ENCODE measurements around the gene PML. TPM values are rescaled to one million over a fixed set of nuclear protein-coding genes. Genes with fewer than 3 reads are reported as not detected.

Gene PML
- total RNA-seq (10 to 100 TPM; 37.4 to 60.8 (median 51.7) TPM), polyA plus RNA-seq (10 to 100 TPM; 20.7 to 26.0 TPM)
- long read RNA-seq, donor 1, transcript PML-206 (8 exons, 2,199 nt): major isoform, 6 of 46 reads
- long read RNA-seq, donor 1, partial matches to known transcripts: 27 of 46 reads
- long read RNA-seq, donor 1, other reads (novel, unspliced or antisense): 6 of 46 reads
- long read RNA-seq, donor 2, partial matches to known transcripts: 0 of 4 reads
- long read RNA-seq, donor 2, other reads (novel, unspliced or antisense): 0 of 4 reads
- long read RNA-seq, donor 3, full-length matches to known transcripts: 57 of 153 reads
- long read RNA-seq, donor 3, partial matches to known transcripts: 60 of 153 reads
- long read RNA-seq, donor 3, other reads (novel, unspliced or antisense): 36 of 153 reads

- DNase-seq: peak; percentile 93 to 97 (median 95)
- TF ChIP-seq POLR2A (IDR thresholded peaks at IDR 0.05): no peak
- no peak for TF ChIP-seq CTCF (IDR thresholded peaks at IDR 0.05)
- 0 to 1% (median 1%) methylated on average over 27 of the region's 27 CpGs for WGBS, 3 donors
- peaks cover 13% of the 10 kb centered on the region for H3K4me1 ChIP-seq (ENCODE audit: insufficient read depth)
- no peaks in the 10 kb centered on the region for H3K9me3 ChIP-seq
- H3K36me3 ChIP-seq: no peaks in the 10 kb centered on the region
- H3K27ac ChIP-seq: peak within 1 kb of the TSS; percentile 44 to 79
- intact Hi-C loops (cut with DNase I): no loop called here
- no peaks in the 10 kb centered on the region for H3K27me3 ChIP-seq
- peak within 1 kb of the TSS; percentile 93 for H3K4me3 ChIP-seq
Observed at GRCh38 chr15:73994413-73994883, at the start of gene PML. Gene PML, plus strand, starts transcription at chr15:73994716. Its CDS starts 97 bp downstream, at chr15:73994813.

GRCh38 chr15:73945130-73945508 is 49.4 kb upstream of the PML start:
- no peak overlapping the region for H3K4me3 ChIP-seq
- 67 to 74% (median 70%) methylated on average over 4 of the region's 4 CpGs for WGBS, 3 donors
- H3K27ac ChIP-seq: no peak overlapping the region

GRCh38 chr15:73946046-73946721 is 48.3 kb upstream of the PML start:
- H3K27me3 ChIP-seq: no peaks in the 10 kb centered on the region
- no peak for TF ChIP-seq POLR2A (IDR thresholded peaks at IDR 0.05)
- TF ChIP-seq EP300 (IDR thresholded peaks at IDR 0.05): no peak
- peak in 1 of 5 donors; percentile 30 for DNase-seq
- H3K36me3 ChIP-seq: no peaks in the 10 kb centered on the region
- 91 to 94% (median 92%) methylated on average over 17 of the region's 17 CpGs for WGBS, 3 donors
- no peak overlapping the region for H3K4me3 ChIP-seq
- intact Hi-C loops (cut with DNase I): no loop called here
- H3K27ac ChIP-seq: no peak overlapping the region
- peaks cover 4% of the 10 kb centered on the region for H3K4me1 ChIP-seq (ENCODE audit: insufficient read depth)
- H3K9me3 ChIP-seq: no peaks in the 10 kb centered on the region

More at GRCh38 chr15:73945130-73945508, 49.4 kb upstream of the PML start:
- H3K4me1 ChIP-seq (ENCODE audit: insufficient read depth): peaks cover 4% of the 10 kb centered on the region
- H3K36me3 ChIP-seq: no peaks in the 10 kb centered on the region
- intact Hi-C loops (cut with DNase I): no loop called here
- TF ChIP-seq CTCF (IDR thresholded peaks at IDR 0.05): no peak
- no peak for TF ChIP-seq EP300 (IDR thresholded peaks at IDR 0.05)
- no peak for TF ChIP-seq POLR2A (IDR thresholded peaks at IDR 0.05)
- no peaks in the 10 kb centered on the region for H3K27me3 ChIP-seq
- no peaks in the 10 kb centered on the region for H3K9me3 ChIP-seq
- no peak for DNase-seq

GRCh38 chr15:73946795-73947370 is 47.6 kb upstream of the PML start:
- DNase-seq: peak in 1 of 5 donors; percentile 30
- intact Hi-C loops (cut with DNase I): no loop called here
- no peaks in the 10 kb centered on the region for H3K27me3 ChIP-seq
- H3K4me3 ChIP-seq: no peak overlapping the region
- H3K4me1 ChIP-seq (ENCODE audit: insufficient read depth): peaks cover 8% of the 10 kb centered on the region
- 94 to 96% (median 95%) methylated on average over 9 of the region's 9 CpGs for WGBS, 3 donors
- TF ChIP-seq CTCF (IDR thresholded peaks at IDR 0.05) (no peak), POLR2A (IDR thresholded peaks at IDR 0.05) (no peak), EP300 (IDR thresholded peaks at IDR 0.05) (no peak)
- no peak overlapping the region for H3K27ac ChIP-seq
- H3K9me3 ChIP-seq: no peaks in the 10 kb centered on the region
- no peaks in the 10 kb centered on the region for H3K36me3 ChIP-seq

All from ovary (tissue), 10 donors.